NT2/D1 (cell line): ENCODE measurements around the gene SCLY.

Experiments used
- YY1 ChIP-seq: IDR thresholded peaks from 2 replicates; pipeline ENCODE4 v1.6.1; 2011; ENCODE audit not compliant: insufficient read length, insufficient read depth
- ZNF274 ChIP-seq: IDR thresholded peaks from 2 replicates; pipeline ENCODE4 v1.6.1; 2011; ENCODE audit warnings: mild to moderate bottlenecking, low read depth, low read length

- TF ChIP-seq YY1 (no peak), ZNF274 (no peak)
Measured at GRCh38 chr2:238059505-238059904, 1.3 kb upstream of the SCLY start.
